Small intestine (tissue), 7 donors: ENCODE results near the gene LARGE1. TPM values are rescaled to one million over a fixed set of nuclear protein-coding genes. Genes with fewer than 3 reads are reported as not detected.
A peak's percentile ranks its signal among the peaks of the same experiment; 100 is the strongest.

Experiments
- DNase-seq, 2 donors: peaks; one replicate each; pipeline versions ENCODE4 v3.0.0 to v3.0.0-alpha.2; 2013
- FAIRE-seq: peaks from 2 replicates; lab custom pipeline; 2012; peaks lifted over from hg19 to GRCh38; lab: Jason Lieb, UNC
- H3K27ac ChIP-seq, 3 donors: one replicate each; pipeline ENCODE4 v1.5.1; 2013; ENCODE audit warnings: low read length in 2 of 3, mild to moderate bottlenecking in 2 of 3, control low read depth in 1 of 3, inconsistent platforms in 1 of 3, low read depth in 1 of 3, moderate library complexity in 1 of 3
- H3K27me3 ChIP-seq, 3 donors: one replicate each; pipeline ENCODE4 v1.6.1; 2013; ENCODE audit warnings: low read length in 3 of 3, inconsistent platforms in 1 of 3; ENCODE audit not compliant: control insufficient read depth in 3 of 3, insufficient read depth in 3 of 3
- H3K36me3 ChIP-seq, 3 donors: one replicate each; pipeline ENCODE4 v1.6.1; 2013; ENCODE audit warnings: low read length in 3 of 3, inconsistent platforms in 1 of 3, low read depth in 1 of 3, mild to moderate bottlenecking in 1 of 3, moderate library complexity in 1 of 3; ENCODE audit not compliant: control insufficient read depth in 3 of 3, insufficient read depth in 2 of 3
- H3K4me1 ChIP-seq, 3 donors: one replicate each; pipeline ENCODE4 v1.6.1; 2013; ENCODE audit warnings: low read length in 2 of 3, inconsistent platforms in 1 of 3, low read depth in 1 of 3, mild to moderate bottlenecking in 1 of 3, moderate library complexity in 1 of 3; ENCODE audit not compliant: control insufficient read depth in 3 of 3, insufficient read depth in 2 of 3
- H3K4me3 ChIP-seq, 3 donors: one replicate each; pipeline ENCODE4 v1.5.1; 2013; ENCODE audit warnings: low read length in 3 of 3, control low read depth in 1 of 3, inconsistent platforms in 1 of 3, low read depth in 1 of 3, mild to moderate bottlenecking in 1 of 3, moderate library complexity in 1 of 3
- H3K9me3 ChIP-seq, 2 donors: one replicate each; pipeline ENCODE4 v1.6.1; 2013; ENCODE audit warnings: low read depth in 1 of 2, low read length in 1 of 2; ENCODE audit not compliant: control insufficient read depth in 2 of 2, insufficient read depth in 1 of 2
- WGBS, 3 donors: extraction: QIAGEN DNeasy Blood & Tissue Kit; methylation state at CpG; one replicate each; pipeline ENCODE4 v1.1.7; 2013; 5-methylcytosine and 5-hydroxymethylcytosine counted together
- polyA plus RNA-seq, 4 donors: library from polyadenylated mRNA; stranded (reverse) in 3 of 4; unstranded in 1 of 4; fragments of 200-250 nt in 3 of 4; fragments of 120-200 nt in 1 of 4; gene quantifications; one replicate each; pipeline versions ENCODE4 v1.2.1 to v1.2.3, GENCODE V29; 2013
- donor health status: healthy with polysubstance abuse.
- donor health status: control.
- donor health status: control.
- donor health status: Bipolar disorder and iron deficiency.
- donor health status: healthy.

LARGE1 gene
- polyA plus RNA-seq, 4 donors, result 5.1 to 18.8 (median 8.0) TPM

DNA sequence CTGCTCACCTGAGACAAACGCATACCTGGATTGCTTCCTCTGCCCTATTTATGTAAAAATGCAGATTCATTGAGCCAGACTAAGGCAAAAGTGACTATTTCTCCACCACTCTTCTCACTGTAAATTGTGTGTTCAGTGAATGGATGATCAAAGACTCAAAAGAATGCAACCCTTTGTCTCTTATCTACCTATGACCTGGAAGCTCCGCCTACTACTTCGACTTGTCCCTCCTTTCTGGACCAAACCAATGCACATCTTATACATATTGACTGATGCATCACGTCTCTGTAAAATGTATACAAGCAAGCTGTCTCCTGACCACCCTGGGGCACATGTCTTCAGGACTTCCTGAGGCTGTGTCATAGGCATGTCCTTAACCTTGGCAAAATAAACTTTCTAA lies 444.1 kb downstream of the LARGE1 start:
- Histone ChIP-seq H3K36me3 (no peaks in the 10 kb centered on the region), H3K27me3 (no peaks in the 10 kb centered on the region), H3K27ac (no peak overlapping the region), H3K9me3 (peaks cover 0 to 2% of the 10 kb centered on the region in 2 donors), H3K4me1 (peaks cover 0 to 5% (median 2%) of the 10 kb centered on the region in 3 donors), H3K4me3 (no peak overlapping the region)
- 73 to 78% (median 77%) methylated on average over 4 of the region's 4 CpGs for WGBS, 3 donors
- no peak for FAIRE-seq
- no peak for DNase-seq

GRCh38 chr22:33474587-33474986 lies 445.7 kb downstream of the LARGE1 start:
- Histone ChIP-seq H3K27ac (no peak overlapping the region), H3K27me3 (no peaks in the 10 kb centered on the region), H3K4me1 (no peaks in the 10 kb centered on the region), H3K36me3 (no peaks in the 10 kb centered on the region), H3K4me3 (no peak overlapping the region), H3K9me3 (no peaks in the 10 kb centered on the region)
- DNase-seq (no peak), FAIRE-seq (no peak)
- WGBS, 3 donors, result 68 to 89% (median 81%) methylated on average over 1 of the region's 1 CpG

DNA sequence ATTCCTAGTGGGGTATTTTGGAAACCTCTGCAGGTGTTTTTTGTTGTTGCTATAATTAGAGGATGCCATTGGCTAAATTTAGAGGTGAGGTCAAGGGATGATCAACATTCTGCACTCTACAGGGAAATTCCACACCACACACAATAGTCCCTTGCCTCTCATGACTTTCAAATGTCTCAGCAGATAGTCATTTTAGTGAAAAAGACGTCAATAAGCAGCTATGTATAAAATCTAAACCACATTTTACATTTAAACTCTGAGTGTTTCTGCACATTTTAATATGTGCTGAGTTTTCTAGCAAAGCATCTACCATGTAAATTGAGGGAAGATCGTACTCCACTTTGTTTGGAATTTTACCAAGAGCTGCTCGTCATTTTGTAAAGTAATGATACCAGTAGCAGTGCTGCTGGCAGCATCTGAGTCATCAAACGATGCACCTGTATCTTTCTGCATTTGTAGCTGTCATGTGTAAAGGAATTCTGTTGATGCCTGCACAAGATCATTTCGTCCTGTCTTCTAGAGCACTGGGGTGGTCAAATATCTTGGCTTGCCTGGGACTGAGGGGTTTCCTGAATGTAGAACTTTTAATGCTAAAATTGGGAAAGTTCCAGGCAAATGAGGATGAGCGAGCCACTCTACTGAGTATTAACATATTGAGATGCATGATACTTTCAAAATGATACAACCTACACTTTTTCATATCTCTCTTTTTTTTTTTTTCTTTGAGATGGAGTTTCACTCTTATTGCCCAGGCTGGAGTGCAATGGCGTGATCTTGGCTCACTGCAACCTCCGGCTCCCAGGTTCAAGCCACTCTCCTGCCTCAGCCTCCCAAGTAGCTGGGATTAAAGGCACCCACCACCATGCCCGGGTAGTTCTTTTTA lies 447.6 kb downstream of the LARGE1 start:
- DNase-seq (no peak), FAIRE-seq (no peak)
- H3K36me3 ChIP-seq, result no peaks in the 10 kb centered on the region
- no peaks in the 10 kb centered on the region for H3K4me1 ChIP-seq
- WGBS, 3 donors, result 81 to 86% (median 85%) methylated on average over 9 of the region's 9 CpGs
- H3K9me3 ChIP-seq, result no peaks in the 10 kb centered on the region
- H3K4me3 ChIP-seq, result no peak overlapping the region
- H3K27me3 ChIP-seq, result no peaks in the 10 kb centered on the region
- H3K27ac ChIP-seq, result no peak overlapping the region

DNA sequence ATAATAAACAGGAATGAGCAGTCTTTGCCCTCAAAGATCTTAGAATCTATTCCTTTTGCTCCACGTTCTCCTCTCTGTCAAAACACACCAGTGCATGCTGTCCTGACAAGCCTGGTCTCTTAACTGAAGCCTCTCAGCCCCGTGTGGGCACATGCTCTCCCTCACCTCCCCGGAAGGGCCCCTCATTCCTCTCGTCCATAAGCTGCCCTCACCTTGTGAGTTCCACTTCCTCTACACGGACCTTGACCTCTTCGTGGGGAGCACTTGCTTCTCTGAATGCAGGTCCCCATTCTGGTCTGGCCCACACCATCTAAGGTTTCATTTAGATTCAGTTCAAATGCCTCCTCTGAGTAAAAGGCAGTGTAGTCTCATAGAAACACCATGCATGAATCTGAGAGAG lies 449.8 kb downstream of the LARGE1 start:
- WGBS, 3 donors, result 62 to 72% (median 63%) methylated on average over 6 of the region's 6 CpGs
- no peak for FAIRE-seq
- H3K9me3 ChIP-seq, result no peaks in the 10 kb centered on the region
- DNase-seq, result peak in 1 of 2 donors; percentile 43
- H3K27ac ChIP-seq, result no peak overlapping the region
- no peak overlapping the region for H3K4me3 ChIP-seq
- H3K27me3 ChIP-seq, result no peaks in the 10 kb centered on the region
- no peaks in the 10 kb centered on the region for H3K4me1 ChIP-seq
- H3K36me3 ChIP-seq, result no peaks in the 10 kb centered on the region

DNA sequence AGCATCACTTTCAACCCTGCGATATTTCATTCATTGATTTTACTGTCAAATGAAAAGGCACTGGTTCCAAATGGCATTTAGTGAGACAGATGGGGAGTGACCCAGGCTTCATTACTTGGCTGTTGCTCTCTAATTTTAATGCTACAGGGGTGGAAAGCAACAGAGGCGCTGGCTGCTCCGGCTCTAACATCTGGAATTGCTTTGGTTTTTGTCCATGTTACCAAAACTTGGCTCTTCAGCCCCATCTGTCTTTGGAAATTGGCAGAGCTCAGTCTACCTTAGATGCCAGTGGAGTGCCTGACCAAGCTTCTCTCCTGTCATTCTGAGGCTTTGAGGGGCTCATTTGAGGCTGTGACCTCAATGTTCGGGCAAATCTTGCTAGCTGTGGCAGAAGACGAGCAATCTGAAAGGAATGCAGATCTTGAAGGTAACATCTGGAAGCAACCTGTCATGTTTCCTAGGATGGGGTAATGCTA lies 452.6 kb downstream of the LARGE1 start:
- no peak overlapping the region for H3K27ac ChIP-seq
- no peaks in the 10 kb centered on the region for H3K9me3 ChIP-seq
- H3K4me1 ChIP-seq, result no peaks in the 10 kb centered on the region
- no peak for DNase-seq
- no peaks in the 10 kb centered on the region for H3K27me3 ChIP-seq
- H3K4me3 ChIP-seq, result no peak overlapping the region
- H3K36me3 ChIP-seq, result no peaks in the 10 kb centered on the region
- no peak for FAIRE-seq
- WGBS, 3 donors, result 83 to 96% (median 89%) methylated on average over 5 of the region's 5 CpGs

GRCh38 chr22:33467080-33467479 lies 453.2 kb downstream of the LARGE1 start:
- DNase-seq, result no peak
- H3K27ac ChIP-seq, result no peak overlapping the region
- no peak overlapping the region for H3K4me3 ChIP-seq
- FAIRE-seq, result no peak
- H3K4me1 ChIP-seq, result no peaks in the 10 kb centered on the region
- no peaks in the 10 kb centered on the region for H3K27me3 ChIP-seq
- H3K36me3 ChIP-seq, result no peaks in the 10 kb centered on the region
- H3K9me3 ChIP-seq, result peaks cover 0 to 4% of the 10 kb centered on the region in 2 donors
- 40 to 47% (median 46%) methylated on average over 2 of the region's 2 CpGs for WGBS, 3 donors

DNA sequence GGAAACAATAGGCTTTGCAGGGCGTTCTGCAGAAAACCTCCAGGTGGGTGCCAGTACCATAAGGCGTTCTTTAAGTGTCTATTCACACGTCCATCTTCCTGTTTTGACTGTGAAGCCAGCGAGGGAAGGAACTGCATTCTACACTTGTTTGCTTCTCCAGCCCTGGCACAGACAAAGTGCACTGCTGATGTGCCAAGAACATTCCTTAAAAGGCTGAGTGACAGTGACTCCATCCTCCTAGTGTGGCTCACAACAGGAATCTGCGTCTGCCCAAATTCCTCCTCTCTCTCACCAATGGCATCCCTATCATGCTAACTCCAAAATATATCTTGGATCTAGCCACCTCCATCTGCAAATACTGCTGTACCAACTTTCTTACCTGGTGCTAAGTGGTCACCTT lies 454.7 kb downstream of the LARGE1 start:
- Histone ChIP-seq H3K9me3 (peaks cover 0 to 9% of the 10 kb centered on the region in 2 donors), H3K27ac (no peak overlapping the region), H3K27me3 (no peaks in the 10 kb centered on the region), H3K36me3 (no peaks in the 10 kb centered on the region), H3K4me1 (peaks cover 0 to 3% (median 3%) of the 10 kb centered on the region in 3 donors), H3K4me3 (no peak overlapping the region)
- DNase-seq (no peak), FAIRE-seq (no peak)
- 71 to 78% (median 72%) methylated on average over 5 of the region's 5 CpGs for WGBS, 3 donors

GRCh38 chr22:33464698-33465097 lies 455.6 kb downstream of the LARGE1 start:
- Histone ChIP-seq H3K4me1 (peaks cover 0 to 5% (median 4%) of the 10 kb centered on the region in 3 donors), H3K27ac (no peak overlapping the region), H3K36me3 (no peaks in the 10 kb centered on the region), H3K9me3 (peaks cover 0 to 9% of the 10 kb centered on the region in 2 donors), H3K4me3 (no peak overlapping the region), H3K27me3 (no peaks in the 10 kb centered on the region)
- WGBS, 3 donors, result 88 to 94% (median 90%) methylated on average over 2 of the region's 2 CpGs
- FAIRE-seq (no peak), DNase-seq (no peak)
